ENCODE measurements around the gene RNF217. TPM values are rescaled to one million over a fixed set of nuclear protein-coding genes. Genes with fewer than 3 reads are reported as not detected.

Gene RNF217
- polyA plus RNA-seq, 1 donor (not counting 4 experiments of a cell fraction or from before 2014, with no cell fraction given), result 44.0 TPM

GRCh38 chr6:125082908-125083683 is 120.9 kb downstream of the RNF217 start:
- dilution Hi-C loops (cut with MboI; ENCODE audit: extremely low pct_ligation_motif_present, low sequenced_read_pairs), result no loop called here
- H3K9me3 ChIP-seq (ENCODE audit: control insufficient read depth, low read depth, low read length), result no peaks in the 10 kb centered on the region
- DNase-seq (ENCODE audit: low read depth, low spot score), result no peak
- no peaks in the 10 kb centered on the region for H3K27me3 ChIP-seq (ENCODE audit: control insufficient read depth, extremely low read depth, insufficient read depth, low read length)
- H3K9ac ChIP-seq (ENCODE audit: control insufficient read depth, extremely low read depth, insufficient read depth, low read length), result no peak overlapping the region
- TF ChIP-seq CTCF (optimal IDR thresholded peaks at IDR 0.05 in 1 of 3, IDR thresholded peaks at IDR 0.05 in 1 of 3, conservative IDR thresholded peaks at IDR 0.05 in 1 of 3; ENCODE audit: extremely low read depth in 1 of 3, insufficient read depth in 2 of 3, low read length in 3 of 3) (no peak), EZH2 (IDR thresholded peaks at IDR 0.05; ENCODE audit: low read length) (no peak)
- FAIRE-seq, result peak; percentile 98
- peaks cover 2% of the 10 kb centered on the region for H3K79me2 ChIP-seq (ENCODE audit: control insufficient read depth, insufficient read depth, low read length)
- no peak overlapping the region for H2AFZ ChIP-seq (ENCODE audit: control insufficient read depth, low read length)
- H4K20me1 ChIP-seq (ENCODE audit: control insufficient read depth, extremely low read depth, insufficient read depth, low read length), result no peaks in the 10 kb centered on the region
- no peak overlapping the region for H3K27ac ChIP-seq (ENCODE audit: control insufficient read depth, insufficient read depth, low read length)
- H3K4me3 ChIP-seq (ENCODE audit: control insufficient read depth in 2 of 3, extremely low read depth in 1 of 3, insufficient read depth in 2 of 3, low read depth in 1 of 3, low read length in 3 of 3), result no peak overlapping the region
- peaks cover 9% of the 10 kb centered on the region for H3K4me1 ChIP-seq (ENCODE audit: control insufficient read depth, extremely low read depth, insufficient read depth, low read length)
- H3K9me1 ChIP-seq (ENCODE audit: control insufficient read depth, extremely low read depth, insufficient read depth, low read length), result no peaks in the 10 kb centered on the region
- H3K4me2 ChIP-seq (ENCODE audit: control insufficient read depth, extremely low read depth, insufficient read depth, low read depth, low read length), result no peak overlapping the region
- peaks cover 5 to 10% of the 10 kb centered on the region in 2 experiments for H3K36me3 ChIP-seq (ENCODE audit: control insufficient read depth in 2 of 2, extremely low read depth in 1 of 2, insufficient read depth in 2 of 2, low read length in 2 of 2)

- dilution Hi-C loops (cut with MboI; ENCODE audit: extremely low pct_ligation_motif_present, low sequenced_read_pairs), result no loop called here
- H3K79me2 ChIP-seq (ENCODE audit: control insufficient read depth, insufficient read depth, low read length), result peaks cover 2% of the 10 kb centered on the region
- peaks cover 9% of the 10 kb centered on the region for H3K4me1 ChIP-seq (ENCODE audit: control insufficient read depth, extremely low read depth, insufficient read depth, low read length)
- no peaks in the 10 kb centered on the region for H3K27me3 ChIP-seq (ENCODE audit: control insufficient read depth, extremely low read depth, insufficient read depth, low read length)
- no peaks in the 10 kb centered on the region for H3K9me1 ChIP-seq (ENCODE audit: control insufficient read depth, extremely low read depth, insufficient read depth, low read length)
- no peak for FAIRE-seq
- DNase-seq (ENCODE audit: low read depth, low spot score), result no peak
- H2AFZ ChIP-seq (ENCODE audit: control insufficient read depth, low read length), result no peak overlapping the region
- no peak overlapping the region for H3K4me2 ChIP-seq (ENCODE audit: control insufficient read depth, extremely low read depth, insufficient read depth, low read depth, low read length)
- H3K9ac ChIP-seq (ENCODE audit: control insufficient read depth, extremely low read depth, insufficient read depth, low read length), result no peak overlapping the region
- H3K9me3 ChIP-seq (ENCODE audit: control insufficient read depth, low read depth, low read length), result no peaks in the 10 kb centered on the region
- no peak overlapping the region for H3K27ac ChIP-seq (ENCODE audit: control insufficient read depth, insufficient read depth, low read length)
- peaks cover 5 to 6% of the 10 kb centered on the region in 2 experiments for H3K36me3 ChIP-seq (ENCODE audit: control insufficient read depth in 2 of 2, extremely low read depth in 1 of 2, insufficient read depth in 2 of 2, low read length in 2 of 2)
- H3K4me3 ChIP-seq (ENCODE audit: control insufficient read depth in 2 of 3, extremely low read depth in 1 of 3, insufficient read depth in 2 of 3, low read depth in 1 of 3, low read length in 3 of 3), result no peak overlapping the region
- no peaks in the 10 kb centered on the region for H4K20me1 ChIP-seq (ENCODE audit: control insufficient read depth, extremely low read depth, insufficient read depth, low read length)
- TF ChIP-seq EZH2 (IDR thresholded peaks at IDR 0.05; ENCODE audit: low read length), result no peak
- TF ChIP-seq CTCF (optimal IDR thresholded peaks at IDR 0.05 in 1 of 3, IDR thresholded peaks at IDR 0.05 in 1 of 3, conservative IDR thresholded peaks at IDR 0.05 in 1 of 3; ENCODE audit: extremely low read depth in 1 of 3, insufficient read depth in 2 of 3, low read length in 3 of 3), result no peak
Measured at GRCh38 chr6:125083684-125083990, 121.4 kb downstream of the RNF217 start.
